Activated CD8-positive, alpha-beta memory T cell treated with anti-CD3 and anti-CD28 coated beads, Interleukin-2, amount 50 U/mL, for 1 hour (primary cell): ENCODE measurements around the gene GNG14.
"Not testable (repeated sequence)": the region's sequence is repeated elsewhere in the genome, so short reads cannot be mapped to it uniquely, and the experiment has no call there.

Source experiments
- DNase-seq: peaks from one replicate; pipeline ENCODE4 v3.0.0-alpha.2; 2020; ENCODE audit errors: extremely low read depth

GNG14 gene

DNA sequence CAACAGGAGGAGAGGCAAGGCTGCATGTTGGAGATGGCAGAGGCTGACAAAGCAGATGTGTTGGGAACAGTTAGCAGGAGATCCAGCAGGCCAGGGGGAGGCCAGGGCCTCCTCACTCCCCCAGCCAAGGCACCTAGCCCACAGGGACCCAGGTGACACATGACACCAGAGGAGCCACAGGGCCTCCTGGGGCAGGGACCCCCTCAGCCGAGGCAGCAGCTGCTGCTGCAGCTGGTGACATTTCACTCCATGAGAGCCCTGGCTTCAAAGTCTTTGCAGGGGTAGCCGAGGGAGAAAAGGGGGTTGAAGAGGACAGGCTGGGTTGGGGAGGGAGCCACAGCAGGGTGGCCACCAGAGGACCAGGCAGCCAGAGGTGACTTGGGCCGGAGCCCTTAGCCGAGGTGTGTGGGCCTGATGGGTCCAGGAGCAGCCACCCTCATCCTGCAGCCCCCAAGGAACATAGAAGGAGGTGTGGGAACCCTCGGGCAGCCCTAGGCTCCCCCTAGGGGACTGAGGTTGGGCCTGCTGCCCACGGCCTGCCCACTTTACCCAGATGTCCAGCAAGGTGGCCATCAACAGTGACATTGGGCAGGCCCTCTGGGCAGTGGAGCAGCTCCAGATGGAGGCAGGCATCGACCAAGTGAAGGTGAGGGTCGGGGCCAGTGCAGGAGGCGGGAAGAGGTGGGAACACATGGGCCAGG is at the start of gene GNG14:
GNG14 (plus strand) TSS at position 503 of the 701 bp plus-strand sequence; CDS start at position 554, 51 bp downstream.
- no peak for DNase-seq

GRCh38 chr19:12638611-12639182 is 49.1 kb upstream of the GNG14 start:
- DNase-seq: no peak

DNA sequence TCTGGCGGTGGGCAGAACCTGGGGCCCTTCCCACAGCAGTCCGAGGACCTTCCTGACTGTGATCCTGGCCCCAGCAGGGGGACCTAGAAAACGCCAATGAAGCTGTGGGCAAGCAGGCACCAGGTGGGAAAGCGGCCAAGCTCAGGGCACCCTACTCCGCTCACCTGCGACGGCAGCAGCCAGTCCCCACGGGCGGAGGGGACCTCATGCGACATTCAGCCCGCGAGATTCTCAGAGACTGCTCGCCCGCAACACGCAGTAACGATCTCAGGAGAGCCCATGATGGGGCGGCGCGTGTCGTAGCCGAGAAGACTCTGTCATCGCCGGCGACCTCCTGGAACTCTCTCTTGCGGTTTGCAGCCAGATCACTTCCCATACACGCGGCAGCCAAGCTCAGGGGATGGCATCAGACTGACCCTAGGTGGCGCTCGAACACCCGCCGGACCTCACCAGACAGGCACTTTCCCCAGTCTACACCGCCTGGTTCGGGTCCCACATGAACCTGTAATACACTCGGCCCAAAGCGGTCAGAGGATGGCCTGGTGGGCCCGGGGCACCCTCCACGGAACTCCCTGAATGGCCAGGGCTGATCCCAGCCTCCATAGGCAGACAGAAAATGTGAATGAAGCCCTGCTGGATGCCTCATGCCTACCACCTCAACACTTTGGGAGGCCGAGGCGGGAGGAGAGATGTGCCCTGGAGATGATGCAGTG is 47.7 kb upstream of the GNG14 start:
- DNase-seq: peak; percentile 77

GRCh38 chr19:12641456-12641855 is 46.3 kb upstream of the GNG14 start:
- DNase-seq: no peak

- no peak for DNase-seq
Observed at GRCh38 chr19:12642506-12642905, 45.3 kb upstream of the GNG14 start.

DNA sequence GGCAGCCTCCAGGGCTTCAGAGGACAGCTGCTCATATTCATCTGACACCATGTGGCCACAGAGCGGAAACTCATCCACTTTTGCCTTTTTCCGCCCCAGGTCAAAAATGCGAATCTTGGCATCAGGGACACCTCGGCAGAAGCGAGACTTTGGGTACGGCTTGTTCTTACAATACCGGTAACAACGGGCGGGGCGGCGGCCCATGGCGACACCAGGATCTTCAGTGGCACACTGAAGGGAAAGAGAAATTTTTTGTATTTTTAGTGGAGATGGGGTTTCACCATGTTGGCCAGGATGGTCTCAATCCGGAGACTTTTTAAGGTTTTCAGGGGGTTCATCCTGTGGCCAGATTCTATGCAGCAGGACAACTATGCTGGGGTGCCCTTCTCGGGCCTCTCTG is 44.1 kb upstream of the GNG14 start:
- not testable (repeated sequence) for DNase-seq

DNA sequence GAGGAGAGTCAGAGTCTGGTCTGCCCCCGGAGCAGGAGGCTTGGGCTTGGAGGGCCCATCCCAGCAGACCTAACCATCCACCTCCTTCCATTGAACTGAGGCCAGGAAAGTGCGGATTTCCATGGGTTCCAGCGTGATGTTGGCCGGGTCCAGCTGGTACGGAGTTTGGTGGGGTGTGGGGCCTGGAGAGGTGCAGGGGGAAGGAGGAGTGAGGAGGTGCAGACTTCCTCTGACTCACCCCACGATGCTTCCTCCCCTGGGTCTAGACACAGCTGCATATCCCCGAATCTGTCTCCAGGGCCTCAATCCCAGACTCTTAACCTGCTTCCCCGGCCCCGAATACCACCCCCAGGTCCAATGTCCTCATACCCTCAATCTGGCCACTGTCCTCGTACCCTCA is 41.2 kb upstream of the GNG14 start:
- no peak for DNase-seq

- DNase-seq: no peak
Observed at GRCh38 chr19:12647047-12647446, 40.8 kb upstream of the GNG14 start.

- no peak for DNase-seq
Observed at GRCh38 chr19:12647490-12648071, 40.2 kb upstream of the GNG14 start.

DNA sequence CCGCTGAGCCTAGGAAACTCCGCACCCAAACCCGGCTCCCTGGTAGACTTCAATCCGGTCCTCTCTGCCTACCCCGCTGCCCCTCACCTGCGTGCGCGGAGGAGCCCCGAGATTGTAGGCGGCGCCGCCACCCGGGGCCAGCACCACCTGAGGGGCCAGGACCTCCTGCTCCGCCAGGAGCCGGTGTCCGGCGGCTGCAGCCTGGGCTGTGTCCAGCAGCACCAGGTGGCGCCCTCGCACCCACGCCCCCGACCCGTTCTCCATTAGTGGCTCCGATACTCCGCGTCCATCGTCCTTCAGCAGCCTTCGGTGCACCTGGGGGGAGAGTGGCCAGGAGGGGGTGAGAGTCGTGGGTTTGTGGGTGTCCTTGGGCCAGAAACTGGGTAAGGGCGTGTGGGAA is 39.7 kb upstream of the GNG14 start:
- DNase-seq: no peak

- DNase-seq: no peak
Observed at GRCh38 chr19:12649941-12650340, 37.9 kb upstream of the GNG14 start.

DNA sequence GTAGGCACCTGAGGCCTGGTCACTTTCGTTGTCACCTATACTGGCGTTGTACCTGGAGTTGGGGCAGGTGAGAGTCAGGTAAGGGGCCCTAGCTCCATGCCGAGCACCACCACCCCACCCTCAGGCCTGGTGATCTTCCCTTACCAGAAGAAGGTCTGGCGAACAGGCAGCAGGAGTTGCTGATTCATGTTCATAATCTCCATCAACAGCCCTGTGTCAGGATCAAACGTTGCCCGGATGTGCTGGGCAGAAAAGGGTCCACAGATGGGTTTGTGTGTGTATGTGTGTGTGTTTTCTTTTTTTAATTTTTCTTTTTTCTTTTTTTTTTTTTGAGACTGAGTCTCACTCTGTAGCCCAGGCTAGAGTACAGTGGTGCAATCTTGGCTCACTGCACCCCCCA is 35.6 kb upstream of the GNG14 start:
- DNase-seq: no peak

DNA sequence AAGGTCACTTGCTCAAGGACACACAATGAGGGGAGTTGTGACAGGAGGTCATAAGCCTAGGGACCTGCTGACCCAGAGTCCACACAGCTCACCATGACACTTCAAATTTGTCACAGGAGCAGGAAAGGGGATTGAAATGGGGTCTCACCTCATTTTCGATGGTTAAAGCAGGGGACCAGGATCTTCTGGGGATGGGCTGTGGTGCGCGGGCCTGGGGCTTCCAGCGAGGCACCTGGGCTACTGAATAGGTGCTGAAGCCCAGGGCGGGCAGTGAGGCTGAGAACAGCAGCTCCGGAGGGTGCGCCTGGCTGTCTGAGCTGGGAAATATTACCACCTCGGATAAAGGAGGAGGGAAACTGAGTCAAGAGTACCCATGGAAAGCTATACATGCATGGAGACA is 32.3 kb upstream of the GNG14 start:
- no peak for DNase-seq

GRCh38 chr19:12656899-12657571 is 30.8 kb upstream of the GNG14 start:
- DNase-seq: no peak

GRCh38 chr19:12657966-12658365 is 29.8 kb upstream of the GNG14 start:
- no peak for DNase-seq

DNA sequence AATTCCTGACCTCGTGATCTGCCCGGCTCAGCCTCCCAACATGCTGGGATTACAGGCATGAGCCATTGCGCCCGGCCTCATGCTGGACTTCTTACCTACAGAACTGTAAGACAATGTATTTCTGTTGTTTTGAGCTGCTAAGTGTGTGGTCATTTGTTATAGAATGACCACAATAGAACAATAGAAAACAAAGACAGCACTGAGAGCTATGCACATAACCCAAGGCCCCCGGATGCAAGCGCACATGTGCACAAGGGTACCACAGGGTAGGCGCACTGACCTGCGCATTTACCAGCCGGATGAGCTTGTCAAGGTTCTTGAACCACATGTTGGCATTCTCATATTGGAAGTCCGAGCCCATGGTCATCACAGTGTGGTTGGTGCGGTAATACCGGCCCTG is 26.8 kb upstream of the GNG14 start:
- no peak for DNase-seq

GRCh38 chr19:12664406-12665280 is 23.2 kb upstream of the GNG14 start:
- no peak for DNase-seq

DNA sequence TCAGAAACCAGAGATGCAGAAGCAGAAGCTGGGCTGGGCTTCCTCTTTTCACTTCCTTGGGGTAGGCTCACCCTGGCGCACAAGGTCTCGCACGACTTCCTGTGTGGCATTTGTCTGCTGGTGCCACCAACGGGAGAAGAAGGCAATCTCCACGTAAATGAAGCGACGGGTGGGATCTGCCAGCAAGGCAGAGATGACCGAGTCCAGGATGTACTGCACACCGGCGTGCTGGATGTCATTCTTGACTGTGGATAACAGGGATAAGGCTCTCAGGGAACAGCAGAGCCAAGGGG is 22.6 kb upstream of the GNG14 start:
- peak; percentile 24 for DNase-seq

GRCh38 chr19:12665671-12666264 is 22.0 kb upstream of the GNG14 start:
- DNase-seq: no peak

DNA sequence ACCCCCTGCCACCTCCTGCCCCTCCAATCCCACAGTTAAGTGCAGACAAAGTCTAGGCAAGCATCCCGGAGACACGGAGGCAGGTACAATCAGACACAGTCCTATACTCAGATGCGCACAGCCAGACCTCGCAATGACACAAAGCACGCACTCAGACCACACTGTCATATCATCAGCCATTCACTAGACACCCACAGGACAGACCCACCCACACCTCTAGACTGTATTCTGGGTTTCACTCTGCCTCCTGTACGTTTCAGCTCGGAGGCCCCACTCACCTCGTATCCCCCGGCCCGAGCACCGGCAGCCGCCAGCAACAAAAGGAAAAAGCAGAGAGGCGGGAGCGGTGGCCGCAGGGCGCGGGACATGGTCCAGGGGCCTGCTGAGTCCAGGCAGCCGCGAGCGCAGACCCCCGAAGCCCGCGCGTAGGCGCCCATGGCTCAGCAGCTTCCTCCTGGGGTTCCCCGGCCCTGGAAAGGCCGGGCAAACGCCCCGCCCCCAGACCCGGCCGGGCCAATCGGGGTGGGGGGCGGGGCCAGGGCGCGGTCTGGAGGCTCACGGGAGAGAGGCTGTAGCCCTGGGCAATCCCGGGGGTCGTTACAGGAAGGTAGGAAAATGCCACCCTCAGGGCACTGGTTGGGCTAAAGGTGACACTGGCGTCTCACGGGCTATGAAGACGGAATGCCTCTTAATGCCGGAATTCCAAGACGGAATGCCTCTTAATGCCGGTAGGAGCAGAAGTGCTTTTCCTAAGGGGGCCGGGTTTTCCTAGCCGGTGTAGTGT is 21.3 kb upstream of the GNG14 start, which contains the start of the genes MAN2B1 and WDR83:
MAN2B1 (minus strand) TSS at position 478 of the 784 bp plus-strand sequence; CDS start at position 437, 41 bp downstream.
WDR83 (plus strand) TSS at position 543 of the 784 bp plus-strand sequence. CDS start 2,984 bp downstream, outside the sequence.
- DNase-seq: peak; percentile 29
